GM12878 (cell line): ENCODE measurements around the gene CACNA1I. TPM values are rescaled to one million over a fixed set of nuclear protein-coding genes. Genes with fewer than 3 reads are reported as not detected.

Experiments
- ATAC-seq: fragments of 200-7000 bp; cut with Tn5 transposase; 3 replicates; pipeline ENCODE4 v1.9.1; 2020; ENCODE audit warnings: mild to moderate bottlenecking, moderate library complexity
- BruUV-seq: library from RNA; stranded (reverse); fragments of 400-500 nt; replicated peaks from 2 replicates; lab custom pipeline; 2021; lab: Mats Ljungman, UMichigan
- CTCF ChIA-PET: fragments of 300-600 bp; sonication (Branson Sonifier 250); formaldehyde crosslinking; extraction: SDS; loops from one replicate; lab custom pipeline; 2021; ENCODE audit warnings: inconsistent platforms; lab: Yijun Ruan, JAX
- POLR2A ChIA-PET: fragments of 350-600 bp; formaldehyde crosslinking; extraction: SDS; loops from one replicate; lab custom pipeline; 2021; ENCODE audit warnings: inconsistent platforms; lab: Charles Lee
- RAD21 ChIA-PET: fragments of 300-600 bp; sonication (Branson Sonifier 250); formaldehyde crosslinking; loops from one replicate; lab custom pipeline; 2023; ENCODE audit warnings: antibody characterized with exemption; ENCODE audit not compliant: unreplicated experiment; lab: Charles Lee
- SMC1A ChIA-PET: fragments of 300-600 bp; sonication (Branson Sonifier 250); formaldehyde crosslinking; loops from one replicate; lab custom pipeline; 2023; ENCODE audit not compliant: unreplicated experiment, uncharacterized antibody; lab: Charles Lee
- DNase-seq: peaks from one replicate; pipeline ENCODE4 v3.0.0-alpha.2; 2011; ENCODE audit warnings: low read depth, low spot score
- FAIRE-seq: peaks from 3 replicates; lab custom pipeline; 2011; peaks lifted over from hg19 to GRCh38; lab: Jason Lieb, UNC
- H2AFZ ChIP-seq: 2 replicates; pipeline ENCODE4 v1.6.0; 2011; ENCODE audit warnings: low read depth, low read length, control low read depth; ENCODE audit not compliant: control insufficient read depth
- H3K27ac ChIP-seq: 2 replicates; pipeline ENCODE4 v1.5.1; 2011; ENCODE audit warnings: control low read depth; ENCODE audit not compliant: control insufficient read depth, insufficient read depth
- H3K27me3 ChIP-seq, 2 experiments: replicated peaks in 1 of 2; 2 replicates each; pipeline versions ENCODE4 v1.6.0 to v1.6.1; 2011; ENCODE audit warnings: low read length in 1 of 2; ENCODE audit not compliant: control insufficient read depth in 2 of 2, insufficient read depth in 2 of 2
- H3K36me3 ChIP-seq, 2 experiments: 2 replicates each; pipeline ENCODE4 v1.5.1; 2011; ENCODE audit warnings: low read length in 1 of 2; ENCODE audit not compliant: control insufficient read depth in 2 of 2, insufficient read depth in 2 of 2
- H3K4me1 ChIP-seq: 2 replicates; pipeline ENCODE4 v1.6.1; 2011; ENCODE audit warnings: mild to moderate bottlenecking, low read length, moderate library complexity, mixed read lengths; ENCODE audit not compliant: control insufficient read depth, insufficient read depth
- H3K4me2 ChIP-seq: 2 replicates; pipeline ENCODE4 v1.6.0; 2011; ENCODE audit warnings: control low read depth; ENCODE audit not compliant: control insufficient read depth, insufficient read depth
- H3K4me3 ChIP-seq: fragments of 200-600 bp; sonication (generic); 2 replicates; pipeline ENCODE4 v1.5.1; 2016
- H3K79me2 ChIP-seq: 2 replicates; pipeline ENCODE4 v1.6.0; 2011; ENCODE audit warnings: low read length; ENCODE audit not compliant: control insufficient read depth, insufficient read depth
- H3K9ac ChIP-seq: 2 replicates; pipeline ENCODE4 v1.8.0; 2011; ENCODE audit warnings: low read length, control low read depth, mixed read lengths; ENCODE audit not compliant: control insufficient read depth, insufficient read depth
- H3K9me3 ChIP-seq: replicated peaks from 3 replicates; pipeline ENCODE4 v1.5.1; 2011; ENCODE audit warnings: mild to moderate bottlenecking, low read length; ENCODE audit not compliant: control insufficient read depth, insufficient read depth
- H4K20me1 ChIP-seq: 2 replicates; pipeline ENCODE4 v1.6.0; 2011; ENCODE audit not compliant: control insufficient read depth, insufficient read depth
- BCL3 ChIP-seq: IDR thresholded peaks from 2 replicates; pipeline ENCODE4 v1.6.1; 2011; ENCODE audit warnings: borderline replicate concordance, low read depth, mild to moderate bottlenecking, moderate library complexity, low read length; ENCODE audit not compliant: insufficient read depth, poor library complexity, severe bottlenecking
- EZH2 ChIP-seq: IDR thresholded peaks from 2 replicates; pipeline ENCODE4 v1.6.1; 2012; ENCODE audit warnings: low read depth, mild to moderate bottlenecking, control low read depth, inconsistent platforms, low read length, borderline replicate concordance; ENCODE audit not compliant: control insufficient read depth
- RAD51 ChIP-seq: fragments of 450-650 bp; IDR thresholded peaks from 2 replicates; pipeline ENCODE4 v1.6.1; 2016; ENCODE audit warnings: moderate library complexity, mild to moderate bottlenecking, inconsistent platforms
- SMAD5 ChIP-seq: IDR thresholded peaks from 2 replicates; pipeline ENCODE4 v1.6.1; 2016; ENCODE audit warnings: antibody characterized with exemption, low read depth
- SREBF2 ChIP-seq: IDR thresholded peaks from 2 replicates; pipeline ENCODE4 v1.6.1; 2012; ENCODE audit warnings: mild to moderate bottlenecking, low read length
- ZZZ3 ChIP-seq: IDR thresholded peaks from 2 replicates; pipeline ENCODE4 v1.6.1; 2011; ENCODE audit warnings: low read depth; ENCODE audit not compliant: control insufficient read depth, insufficient read length
- WGBS: methylation state at CpG from one replicate; pipeline ENCODE4 v1.1.6; 2016; ENCODE audit warnings: low lambda C conversion rate; ENCODE audit not compliant: insufficient replicate concordance, insufficient coverage; ENCODE audit errors: missing lambda C conversion rate; 5-methylcytosine and 5-hydroxymethylcytosine counted together
- in situ Hi-C: fragments of 300-500 bp; cut with MboI; formaldehyde crosslinking; loops from 9 replicates; pipeline ENCODE4 v1.14.3; 2018; ENCODE audit warnings: mixed read lengths
- intact Hi-C: fragments of 100-400 bp; cut with micrococcal nuclease; formaldehyde crosslinking; loops from one replicate; pipeline ENCODE4 v1.14.2; 2022; ENCODE audit not compliant: unreplicated experiment
- polyA plus RNA-seq, 11 experiments: library from polyadenylated mRNA; depleted of rRNA in 4 of 11; unstranded in 6 of 11; stranded (reverse) in 5 of 11; fragments of >200 nt; fragmentation: Nextera tagmentation in 4 of 11; fragmentation: Illumina TruSeq in 1 of 11; extraction: Ambion mirVana in 4 of 11; extraction: Trizol in 1 of 11; gene quantifications; 1 replicate in 1 of 11; 2 replicates in 10 of 11; pipeline versions ENCODE4 v1.2.1 to v1.2.3, GENCODE V29; 2011 to 2016; ENCODE audit warnings: inconsistent platforms in 2 of 11, missing spikeins in 2 of 11, low read depth in 1 of 11
- total RNA-seq, 4 experiments: library from RNA; depleted of rRNA in 3 of 4; stranded (reverse); fragments of >200 nt in 3 of 4; fragmentation: Illumina TruSeq in 1 of 4; extraction: Trizol in 1 of 4; gene quantifications; 2 replicates each; pipeline versions ENCODE4 v1.2.1 to v1.2.3, GENCODE V29; 2013 to 2021
- TF ChIP-seq, protein P1 (sequence below): fragments of 450-650 bp; IDR thresholded peaks from 2 replicates; pipeline ENCODE4 v1.6.1; 2018; ENCODE audit warnings: borderline replicate concordance, mild to moderate bottlenecking; ENCODE audit not compliant: partially characterized antibody
- TF ChIP-seq, protein P2 (sequence below): fragments of 450-650 bp; IDR thresholded peaks from 2 replicates; pipeline ENCODE4 v1.6.1; 2016; ENCODE audit warnings: mild to moderate bottlenecking, moderate library complexity, borderline replicate concordance
- TF ChIP-seq, protein P3 (sequence below): fragments of 150-350 bp; IDR thresholded peaks from 2 replicates; pipeline ENCODE4 v1.6.1; 2014; ENCODE audit warnings: mild to moderate bottlenecking, low read depth, low read length

Gene CACNA1I
- total and polyA plus RNA-seq, 10 of the 15 experiments (the other 5 are each of a cell fraction or from before 2014, with no cell fraction given), result 0.01 to 0.03 TPM; not detected in 8

DNA sequence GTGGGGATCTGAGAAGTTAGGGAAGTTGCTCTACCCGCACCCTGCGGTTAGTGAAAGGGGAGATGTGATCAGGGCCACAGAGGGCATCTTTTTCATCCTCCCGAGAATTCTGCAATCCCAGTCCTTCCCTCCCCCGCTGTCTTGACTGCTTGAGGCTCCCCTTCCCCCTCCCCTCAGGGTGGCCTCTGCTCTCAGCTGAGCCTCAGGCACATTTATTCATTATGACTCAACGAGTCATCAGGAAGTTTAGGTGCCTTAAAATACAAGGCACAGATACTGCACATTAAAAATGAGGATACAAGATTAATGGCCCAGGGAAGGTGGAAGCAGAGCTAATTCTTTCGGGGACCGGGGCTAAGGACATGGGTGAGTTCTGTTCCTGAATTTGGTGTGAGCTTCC lies 104.0 kb downstream of the CACNA1I start:
- intact Hi-C loops, result no loop called here
- Histone ChIP-seq H3K9ac (no peak overlapping the region), H3K4me1 (no peaks in the 10 kb centered on the region)
- POLR2A ChIA-PET, result no interaction called here
- BruUV-seq, result no TSS peak
- no peak for FAIRE-seq
- no peak for TF ChIP-seq BCL3
- TF ChIP-seq, protein P1, sequence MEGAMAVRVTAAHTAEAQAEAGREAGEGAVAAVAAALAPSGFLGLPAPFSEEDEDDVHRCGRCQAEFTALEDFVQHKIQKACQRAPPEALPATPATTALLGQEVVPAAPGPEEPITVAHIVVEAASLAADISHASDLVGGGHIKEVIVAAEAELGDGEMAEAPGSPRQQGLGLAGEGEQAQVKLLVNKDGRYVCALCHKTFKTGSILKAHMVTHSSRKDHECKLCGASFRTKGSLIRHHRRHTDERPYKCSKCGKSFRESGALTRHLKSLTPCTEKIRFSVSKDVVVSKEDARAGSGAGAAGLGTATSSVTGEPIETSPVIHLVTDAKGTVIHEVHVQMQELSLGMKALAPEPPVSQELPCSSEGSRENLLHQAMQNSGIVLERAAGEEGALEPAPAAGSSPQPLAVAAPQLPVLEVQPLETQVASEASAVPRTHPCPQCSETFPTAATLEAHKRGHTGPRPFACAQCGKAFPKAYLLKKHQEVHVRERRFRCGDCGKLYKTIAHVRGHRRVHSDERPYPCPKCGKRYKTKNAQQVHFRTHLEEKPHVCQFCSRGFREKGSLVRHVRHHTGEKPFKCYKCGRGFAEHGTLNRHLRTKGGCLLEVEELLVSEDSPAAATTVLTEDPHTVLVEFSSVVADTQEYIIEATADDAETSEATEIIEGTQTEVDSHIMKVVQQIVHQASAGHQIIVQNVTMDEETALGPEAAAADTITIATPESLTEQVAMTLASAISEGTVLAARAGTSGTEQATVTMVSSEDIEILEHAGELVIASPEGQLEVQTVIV, result no peak
- TF ChIP-seq, protein P2, sequence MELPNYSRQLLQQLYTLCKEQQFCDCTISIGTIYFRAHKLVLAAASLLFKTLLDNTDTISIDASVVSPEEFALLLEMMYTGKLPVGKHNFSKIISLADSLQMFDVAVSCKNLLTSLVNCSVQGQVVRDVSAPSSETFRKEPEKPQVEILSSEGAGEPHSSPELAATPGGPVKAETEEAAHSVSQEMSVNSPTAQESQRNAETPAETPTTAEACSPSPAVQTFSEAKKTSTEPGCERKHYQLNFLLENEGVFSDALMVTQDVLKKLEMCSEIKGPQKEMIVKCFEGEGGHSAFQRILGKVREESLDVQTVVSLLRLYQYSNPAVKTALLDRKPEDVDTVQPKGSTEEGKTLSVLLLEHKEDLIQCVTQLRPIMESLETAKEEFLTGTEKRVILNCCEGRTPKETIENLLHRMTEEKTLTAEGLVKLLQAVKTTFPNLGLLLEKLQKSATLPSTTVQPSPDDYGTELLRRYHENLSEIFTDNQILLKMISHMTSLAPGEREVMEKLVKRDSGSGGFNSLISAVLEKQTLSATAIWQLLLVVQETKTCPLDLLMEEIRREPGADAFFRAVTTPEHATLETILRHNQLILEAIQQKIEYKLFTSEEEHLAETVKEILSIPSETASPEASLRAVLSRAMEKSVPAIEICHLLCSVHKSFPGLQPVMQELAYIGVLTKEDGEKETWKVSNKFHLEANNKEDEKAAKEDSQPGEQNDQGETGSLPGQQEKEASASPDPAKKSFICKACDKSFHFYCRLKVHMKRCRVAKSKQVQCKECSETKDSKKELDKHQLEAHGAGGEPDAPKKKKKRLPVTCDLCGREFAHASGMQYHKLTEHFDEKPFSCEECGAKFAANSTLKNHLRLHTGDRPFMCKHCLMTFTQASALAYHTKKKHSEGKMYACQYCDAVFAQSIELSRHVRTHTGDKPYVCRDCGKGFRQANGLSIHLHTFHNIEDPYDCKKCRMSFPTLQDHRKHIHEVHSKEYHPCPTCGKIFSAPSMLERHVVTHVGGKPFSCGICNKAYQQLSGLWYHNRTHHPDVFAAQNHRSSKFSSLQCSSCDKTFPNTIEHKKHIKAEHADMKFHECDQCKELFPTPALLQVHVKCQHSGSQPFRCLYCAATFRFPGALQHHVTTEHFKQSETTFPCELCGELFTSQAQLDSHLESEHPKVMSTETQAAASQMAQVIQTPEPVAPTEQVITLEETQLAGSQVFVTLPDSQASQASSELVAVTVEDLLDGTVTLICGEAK, result no peak
- TF ChIP-seq ZZZ3, result no peak
- TF ChIP-seq RAD51, result no peak
- TF ChIP-seq SREBF2, result no peak
- no peak for TF ChIP-seq SMAD5
- TF ChIP-seq, protein P3, sequence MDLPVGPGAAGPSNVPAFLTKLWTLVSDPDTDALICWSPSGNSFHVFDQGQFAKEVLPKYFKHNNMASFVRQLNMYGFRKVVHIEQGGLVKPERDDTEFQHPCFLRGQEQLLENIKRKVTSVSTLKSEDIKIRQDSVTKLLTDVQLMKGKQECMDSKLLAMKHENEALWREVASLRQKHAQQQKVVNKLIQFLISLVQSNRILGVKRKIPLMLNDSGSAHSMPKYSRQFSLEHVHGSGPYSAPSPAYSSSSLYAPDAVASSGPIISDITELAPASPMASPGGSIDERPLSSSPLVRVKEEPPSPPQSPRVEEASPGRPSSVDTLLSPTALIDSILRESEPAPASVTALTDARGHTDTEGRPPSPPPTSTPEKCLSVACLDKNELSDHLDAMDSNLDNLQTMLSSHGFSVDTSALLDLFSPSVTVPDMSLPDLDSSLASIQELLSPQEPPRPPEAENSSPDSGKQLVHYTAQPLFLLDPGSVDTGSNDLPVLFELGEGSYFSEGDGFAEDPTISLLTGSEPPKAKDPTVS, result no peak
- no peak for TF ChIP-seq EZH2
- TF ChIP-seq, all 136 proteins: peak for 0
- no peaks in the 10 kb centered on the region for H3K79me2 ChIP-seq
- DNase-seq (no peak), ATAC-seq (no peak)
- no peak overlapping the region for H3K4me2 ChIP-seq
- no peaks in the 10 kb centered on the region for H4K20me1 ChIP-seq
- ChIA-PET RAD21 (no interaction called here), CTCF (no interaction called here), SMC1A (no interaction called here)
- peaks cover 8% of the 10 kb centered on the region for H3K9me3 ChIP-seq
- no peak overlapping the region for H2AFZ ChIP-seq
- H3K4me3 ChIP-seq, result no peak overlapping the region
- WGBS, result 53% methylated on average over 6 of the region's 7 CpGs
- in situ Hi-C loops, result no loop called here
- no peak overlapping the region for H3K27ac ChIP-seq
- peaks cover 2 to 4% of the 10 kb centered on the region in 2 experiments; a peak in 2 of 4 replicates for H3K27me3 ChIP-seq
- no peaks in the 10 kb centered on the region for H3K36me3 ChIP-seq
